H54 (cell line): ENCODE measurements around the gene INTS6.

ENCODE experiments used
- DNase-seq: peaks from one replicate; pipeline ENCODE4 v3.0.0; 2011; ENCODE audit warnings: low spot score, mixed read lengths; ENCODE audit not compliant: insufficient read length
- FAIRE-seq: peaks from 3 replicates; lab custom pipeline; 2011; peaks lifted over from hg19 to GRCh38; lab: Jason Lieb, UNC
- POLR2A ChIP-seq: IDR thresholded peaks from 2 replicates; pipeline ENCODE4 v1.6.1; 2011; ENCODE audit warnings: low read depth, mild to moderate bottlenecking, low read length

Gene INTS6

GRCh38 chr13:51321836-51322235 is 131.0 kb downstream of the INTS6 start:
- FAIRE-seq (no peak), DNase-seq (no peak)
- TF ChIP-seq POLR2A: no peak

DNA sequence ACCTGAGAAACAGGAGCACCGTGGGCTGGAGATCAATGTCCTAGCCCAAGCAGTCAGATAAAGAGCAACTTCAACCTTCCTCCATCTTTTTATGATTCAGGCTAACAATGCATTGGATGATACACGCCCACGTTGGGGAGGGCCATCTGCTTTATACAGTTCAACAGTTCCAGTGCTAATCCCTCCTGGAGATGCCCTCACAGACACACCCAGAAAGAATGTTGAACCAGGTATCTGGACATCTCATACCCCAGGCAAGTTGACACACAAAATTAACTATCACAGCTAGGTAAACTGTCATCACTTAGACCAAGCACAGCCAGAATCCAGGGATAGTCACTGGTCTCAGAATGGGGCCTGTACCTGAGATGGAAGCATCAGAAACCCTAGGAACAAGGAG is 134.0 kb downstream of the INTS6 start:
- no peak for TF ChIP-seq POLR2A
- DNase-seq (no peak), FAIRE-seq (no peak)

DNA sequence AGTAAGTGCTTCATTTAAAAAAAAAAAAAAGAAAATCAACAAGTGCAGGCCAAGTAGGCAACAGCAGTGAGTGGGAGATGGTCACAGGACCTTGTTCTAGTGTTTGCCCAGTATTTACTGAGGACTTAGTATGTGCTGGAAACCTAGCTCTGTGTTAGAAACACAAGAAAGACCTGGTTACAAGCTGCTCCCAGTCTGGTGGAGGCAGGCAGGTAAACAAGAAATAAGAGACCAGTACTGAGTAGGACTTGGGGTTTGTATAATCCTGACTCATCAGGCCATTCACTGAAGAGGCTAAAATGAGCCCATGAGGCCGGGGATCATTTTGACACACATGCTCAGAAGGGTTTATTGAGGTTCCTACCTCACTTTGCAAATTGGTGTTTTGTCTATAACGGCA is 134.8 kb downstream of the INTS6 start:
- TF ChIP-seq POLR2A: no peak
- no peak for DNase-seq
- no peak for FAIRE-seq

- DNase-seq (no peak), FAIRE-seq (no peak)
- TF ChIP-seq POLR2A: no peak
Observed at GRCh38 chr13:51317262-51317661, 135.6 kb downstream of the INTS6 start.

DNA sequence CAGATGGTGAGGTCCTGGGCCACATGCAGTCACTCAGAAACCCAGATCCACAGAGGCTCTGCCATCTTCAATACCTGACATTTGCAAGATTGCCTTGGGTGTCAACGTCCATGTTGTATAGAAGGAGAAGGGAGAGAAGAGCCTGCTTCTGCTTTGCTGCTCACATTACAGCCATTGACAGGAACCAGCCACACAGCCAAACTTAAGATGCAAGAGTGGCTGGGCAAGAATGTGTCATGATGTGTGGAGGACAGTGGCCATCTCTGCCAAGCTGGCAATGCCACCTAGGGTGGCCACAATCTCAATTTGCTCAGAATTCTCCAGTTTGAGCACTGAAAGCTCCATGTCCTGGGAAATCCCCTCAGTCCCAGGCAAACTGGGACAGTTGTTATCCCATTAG is 139.2 kb downstream of the INTS6 start:
- no peak for DNase-seq
- no peak for TF ChIP-seq POLR2A
- no peak for FAIRE-seq

DNA sequence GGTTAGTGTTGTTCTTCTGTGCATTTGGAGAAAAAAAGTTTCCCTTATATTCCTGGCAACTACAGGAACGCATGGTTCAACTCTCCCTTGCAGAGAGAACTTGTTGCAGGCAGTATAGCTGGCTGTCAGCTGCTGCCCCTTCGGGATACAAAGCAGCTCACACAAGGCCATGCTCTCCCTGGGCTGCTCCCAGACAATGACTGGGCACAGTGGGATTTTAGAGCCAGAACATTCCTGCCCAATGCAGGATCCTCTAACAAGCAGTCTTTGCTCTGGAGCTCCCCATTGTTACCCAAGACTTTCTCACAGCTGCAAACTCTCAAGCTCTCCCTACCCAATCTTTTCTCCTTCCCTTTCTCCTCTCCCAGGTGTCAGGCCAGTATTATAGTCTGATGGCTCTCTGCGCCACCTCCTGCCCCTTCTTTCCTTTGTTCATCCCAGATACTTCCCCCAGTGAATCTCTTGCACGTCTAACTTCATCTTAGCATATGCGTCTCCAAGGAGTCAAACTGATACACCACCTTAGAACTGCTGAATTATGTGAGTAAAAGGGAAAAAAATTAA is 140.8 kb downstream of the INTS6 start:
- no peak for TF ChIP-seq POLR2A
- DNase-seq (no peak), FAIRE-seq (no peak)
